K562 (cell line): Measurements from ENCODE around the gene SBK3. TPM values are rescaled to one million over a fixed set of nuclear protein-coding genes. Genes with fewer than 3 reads are reported as not detected.
A peak's percentile ranks its signal among the peaks of the same experiment; 100 is the strongest.

Experiments
- ARHGAP35 ChIP-seq: fragments of 450-650 bp; IDR thresholded peaks from 2 replicates; pipeline ENCODE4 v1.6.1; 2018; ENCODE audit not compliant: partially characterized antibody
- CBX2 ChIP-seq: fragments of 200-600 bp; sonication (generic); IDR thresholded peaks from one replicate; pipeline ENCODE4 v1.6.1; 2012; ENCODE audit warnings: mild to moderate bottlenecking, low read length, inconsistent platforms; ENCODE audit not compliant: insufficient read depth, poor library complexity, severe bottlenecking
- CC2D1A ChIP-seq: fragments of 450-650 bp; IDR thresholded peaks from 2 replicates; pipeline ENCODE4 v1.6.1; 2017; ENCODE audit warnings: mild to moderate bottlenecking
- CHD2 ChIP-seq: IDR thresholded peaks from 2 replicates; pipeline ENCODE4 v1.6.1; 2011; ENCODE audit warnings: low read depth, low read length
- CTBP1 ChIP-seq: fragments of 450-650 bp; IDR thresholded peaks from 2 replicates; pipeline ENCODE4 v1.6.1; 2016; ENCODE audit warnings: borderline replicate concordance
- EGR1 ChIP-seq: fragments of 450-650 bp; conservative IDR thresholded peaks from 2 replicates; pipeline ENCODE4 v1.6.1; 2017; ENCODE audit warnings: mild to moderate bottlenecking
- EP400 ChIP-seq: fragments of 450-650 bp; IDR thresholded peaks from 2 replicates; pipeline ENCODE4 v1.6.1; 2017; ENCODE audit warnings: antibody characterized with exemption, mild to moderate bottlenecking, moderate library complexity
- HCFC1 ChIP-seq: IDR thresholded peaks from 2 replicates; pipeline ENCODE4 v1.6.1; 2012; ENCODE audit warnings: low read depth, low read length, improper control_type of control experiment
- HDAC2 ChIP-seq: fragments of 450-650 bp; IDR thresholded peaks from 2 replicates; pipeline ENCODE4 v1.6.1; 2016; ENCODE audit warnings: mild to moderate bottlenecking
- KAT8 ChIP-seq: fragments of 450-650 bp; IDR thresholded peaks from 2 replicates; pipeline ENCODE4 v1.6.1; 2016; ENCODE audit warnings: low read depth, mild to moderate bottlenecking
- L3MBTL2 ChIP-seq: fragments of 450-650 bp; IDR thresholded peaks from 2 replicates; pipeline ENCODE4 v1.6.1; 2016; ENCODE audit warnings: mild to moderate bottlenecking, moderate library complexity
- MAFK ChIP-seq: IDR thresholded peaks from 2 replicates; pipeline ENCODE4 v1.6.1; 2011; ENCODE audit warnings: low read length, improper control_type of control experiment
- MTA3 ChIP-seq: fragments of 450-650 bp; formaldehyde crosslinking; IDR thresholded peaks from 2 replicates; pipeline ENCODE4 v1.6.1; 2017; ENCODE audit warnings: mild to moderate bottlenecking, borderline replicate concordance
- NFYB ChIP-seq: IDR thresholded peaks from 2 replicates; pipeline ENCODE4 v1.6.1; 2011; ENCODE audit warnings: mild to moderate bottlenecking, moderate library complexity; ENCODE audit not compliant: insufficient read length; ENCODE audit errors: extremely low read depth
- PHB ChIP-seq: fragments of 250-450 bp; sonication (Bioruptor Pico); IDR thresholded peaks from 2 replicates; pipeline ENCODE4 v1.5.0; 2021
- RB1 ChIP-seq: fragments of 450-650 bp; IDR thresholded peaks from 2 replicates; pipeline ENCODE4 v1.6.1; 2017; ENCODE audit warnings: low read depth, mild to moderate bottlenecking
- RHOXF2B ChIP-seq: fragments of 250-450 bp; sonication (Bioruptor Pico); conservative IDR thresholded peaks from 2 replicates; pipeline ENCODE4 v1.5.1; 2021
- RUNX1 ChIP-seq: sonication (generic); IDR thresholded peaks from 2 replicates; pipeline ENCODE4 v1.6.1; 2016; ENCODE audit warnings: antibody characterized with exemption, low read depth
- STAG1 ChIP-seq: sonication (generic); formaldehyde crosslinking; IDR thresholded peaks from 2 replicates; pipeline ENCODE4 v1.5.0; 2020; ENCODE audit warnings: missing genetic modification reagents, borderline replicate concordance
- TCFL5 ChIP-seq: fragments of 250-450 bp; sonication (Bioruptor Pico); conservative IDR thresholded peaks from 2 replicates; pipeline ENCODE4 v1.6.1; 2021; ENCODE audit warnings: mild to moderate bottlenecking, moderate library complexity, matching md5 sums
- TRIM28 ChIP-seq: fragments of 450-650 bp; IDR thresholded peaks from 2 replicates; pipeline ENCODE4 v1.6.1; 2017
- ZFX ChIP-seq: sonication (generic); formaldehyde crosslinking; IDR thresholded peaks from 2 replicates; pipeline ENCODE4 v1.8.0; 2022; ENCODE audit warnings: mild to moderate bottlenecking, missing genetic modification reagents, moderate library complexity
- ZNF507 ChIP-seq: conservative IDR thresholded peaks from 2 replicates; pipeline ENCODE4 v1.6.1; 2017; ENCODE audit warnings: missing genetic modification characterization, missing compliant biosample characterization
- polyA plus RNA-seq, 8 experiments: library from polyadenylated mRNA; depleted of rRNA in 4 of 8; stranded (reverse) in 5 of 8; unstranded in 3 of 8; fragments of >200 nt; fragmentation: Nextera tagmentation in 2 of 8; fragmentation: Illumina TruSeq in 1 of 8; extraction: Ambion mirVana in 2 of 8; extraction: Trizol in 1 of 8; gene quantifications; 2 replicates each; pipeline versions ENCODE4 v1.2.1 to v1.2.3, GENCODE V29; 2011 to 2014; ENCODE audit warnings: inconsistent platforms in 1 of 8, missing spikeins in 1 of 8
- total RNA-seq, 7 experiments: library from RNA; depleted of rRNA in 6 of 7; stranded (reverse); fragments of >200 nt in 6 of 7; fragmentation: Illumina TruSeq in 2 of 7; extraction: Trizol in 2 of 7; gene quantifications; 2 replicates each; pipeline versions ENCODE4 v1.2.1 to v1.2.3, GENCODE V29; 2011 to 2021; ENCODE audit warnings: low replicate concordance in 1 of 7
- TF ChIP-seq, protein P1 (sequence below): sonication (generic); formaldehyde crosslinking; IDR thresholded peaks from 2 replicates; pipeline ENCODE4 v1.5.0; 2020; ENCODE audit warnings: missing genetic modification reagents
- TF ChIP-seq, protein P2 (sequence below): sonication (generic); formaldehyde crosslinking; IDR thresholded peaks from 2 replicates; pipeline ENCODE4 v1.9.0; 2022; ENCODE audit warnings: mild to moderate bottlenecking, missing genetic modification reagents
- TF ChIP-seq, protein P3 (sequence below), 2 experiments: fragments of 450-650 bp; IDR thresholded peaks; 2 replicates each; pipeline ENCODE4 v1.6.1; 2016
- TF ChIP-seq, protein P4 (sequence below): sonication (generic); formaldehyde crosslinking; IDR thresholded peaks from 2 replicates; pipeline ENCODE4 v1.9.0; 2022; ENCODE audit warnings: mild to moderate bottlenecking, missing genetic modification reagents

SBK3 gene
- total and polyA plus RNA-seq, 9 of the 15 experiments (the other 6 are each of a cell fraction or from before 2014, with no cell fraction given) = 0.11 to 0.43 (median 0.13) TPM; not detected in 6

DNA sequence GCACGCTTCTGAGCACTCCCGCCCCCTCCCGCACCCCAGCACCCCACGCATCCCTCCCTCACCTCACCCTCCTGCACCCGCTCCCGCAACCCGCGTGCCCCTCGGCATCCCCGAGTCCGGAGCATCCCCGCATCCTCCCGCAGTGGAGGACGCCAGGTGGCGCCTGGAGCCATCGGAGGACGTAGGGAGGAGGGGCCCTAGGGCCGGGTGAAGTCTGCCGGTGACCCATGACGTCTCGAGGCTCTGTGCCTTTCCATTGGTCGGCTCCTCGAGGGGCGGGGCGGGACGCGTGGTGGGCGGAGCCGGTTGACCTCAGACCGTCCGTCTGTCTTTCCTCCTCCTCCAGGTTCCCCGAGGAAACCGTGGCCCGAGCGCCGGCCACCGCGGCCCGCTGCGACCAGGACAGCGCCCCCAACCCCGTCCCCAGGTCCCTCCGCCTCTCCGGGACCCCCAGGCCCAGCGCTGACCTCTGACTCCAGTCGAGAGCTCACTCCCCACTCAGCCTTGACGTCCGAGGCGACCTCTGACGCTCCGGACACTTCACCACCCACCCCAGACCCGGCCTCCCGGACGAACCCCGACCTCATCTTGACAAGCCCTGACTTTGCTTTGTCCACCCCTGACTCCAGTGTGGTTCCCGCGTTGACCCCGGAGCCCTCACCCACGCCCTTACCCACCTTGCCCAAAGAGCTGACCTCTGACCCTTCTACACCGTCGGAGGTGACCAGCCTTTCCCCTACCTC is 28.3 kb downstream of the SBK3 start (continued):
- TF ChIP-seq RB1 = peak; percentile 68; the same call in 1 of the 2 replicates
- TF ChIP-seq STAG1 (CRISPR knock-in tag) = peak; percentile 73; the same call in 1 of the 2 replicates
- TF ChIP-seq, protein P1, sequence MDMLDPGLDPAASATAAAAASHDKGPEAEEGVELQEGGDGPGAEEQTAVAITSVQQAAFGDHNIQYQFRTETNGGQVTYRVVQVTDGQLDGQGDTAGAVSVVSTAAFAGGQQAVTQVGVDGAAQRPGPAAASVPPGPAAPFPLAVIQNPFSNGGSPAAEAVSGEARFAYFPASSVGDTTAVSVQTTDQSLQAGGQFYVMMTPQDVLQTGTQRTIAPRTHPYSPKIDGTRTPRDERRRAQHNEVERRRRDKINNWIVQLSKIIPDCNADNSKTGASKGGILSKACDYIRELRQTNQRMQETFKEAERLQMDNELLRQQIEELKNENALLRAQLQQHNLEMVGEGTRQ (CRISPR knock-in tag) = no peak
- TF ChIP-seq MAFK = no peak
- TF ChIP-seq, protein P2, sequence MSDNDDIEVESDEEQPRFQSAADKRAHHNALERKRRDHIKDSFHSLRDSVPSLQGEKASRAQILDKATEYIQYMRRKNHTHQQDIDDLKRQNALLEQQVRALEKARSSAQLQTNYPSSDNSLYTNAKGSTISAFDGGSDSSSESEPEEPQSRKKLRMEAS (CRISPR knock-in tag) = peak; percentile 62
- TF ChIP-seq RUNX1 = no peak
- peak; percentile 88 for TF ChIP-seq EP400
- peak; percentile 97 for TF ChIP-seq NFYB
- peak; percentile 14; the same call in 1 of the 2 replicates for TF ChIP-seq EGR1
- TF ChIP-seq CTBP1 = peak; percentile 89
- TF ChIP-seq L3MBTL2 = peak; percentile 31; the same call in 1 of the 2 replicates
- TF ChIP-seq PHB (CRISPR knock-in tag) = no peak
- no peak for TF ChIP-seq TCFL5 (CRISPR knock-in tag)
- 0 out of 2 replicates have a peak, but pooled peaks have one; percentile 32 for TF ChIP-seq ZFX (CRISPR knock-in tag)
- peak; percentile 61 for TF ChIP-seq CHD2
- peak; percentile 47 for TF ChIP-seq HCFC1
- TF ChIP-seq, protein P3, sequence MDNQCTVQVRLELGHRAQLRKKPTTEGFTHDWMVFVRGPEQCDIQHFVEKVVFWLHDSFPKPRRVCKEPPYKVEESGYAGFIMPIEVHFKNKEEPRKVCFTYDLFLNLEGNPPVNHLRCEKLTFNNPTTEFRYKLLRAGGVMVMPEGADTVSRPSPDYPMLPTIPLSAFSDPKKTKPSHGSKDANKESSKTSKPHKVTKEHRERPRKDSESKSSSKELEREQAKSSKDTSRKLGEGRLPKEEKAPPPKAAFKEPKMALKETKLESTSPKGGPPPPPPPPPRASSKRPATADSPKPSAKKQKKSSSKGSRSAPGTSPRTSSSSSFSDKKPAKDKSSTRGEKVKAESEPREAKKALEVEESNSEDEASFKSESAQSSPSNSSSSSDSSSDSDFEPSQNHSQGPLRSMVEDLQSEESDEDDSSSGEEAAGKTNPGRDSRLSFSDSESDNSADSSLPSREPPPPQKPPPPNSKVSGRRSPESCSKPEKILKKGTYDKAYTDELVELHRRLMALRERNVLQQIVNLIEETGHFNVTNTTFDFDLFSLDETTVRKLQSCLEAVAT (IDR thresholded peaks at IDR 0.05) = peak in 1 of 2 experiments; percentile 15; a peak in 1 of 4 replicates
- peak; percentile 19; the same call in 1 of the 2 replicates for TF ChIP-seq MTA3
- TF ChIP-seq HDAC2 = no peak
- no peak for TF ChIP-seq KAT8
- no peak for TF ChIP-seq RHOXF2B (CRISPR knock-in tag)
- TF ChIP-seq, protein P4, sequence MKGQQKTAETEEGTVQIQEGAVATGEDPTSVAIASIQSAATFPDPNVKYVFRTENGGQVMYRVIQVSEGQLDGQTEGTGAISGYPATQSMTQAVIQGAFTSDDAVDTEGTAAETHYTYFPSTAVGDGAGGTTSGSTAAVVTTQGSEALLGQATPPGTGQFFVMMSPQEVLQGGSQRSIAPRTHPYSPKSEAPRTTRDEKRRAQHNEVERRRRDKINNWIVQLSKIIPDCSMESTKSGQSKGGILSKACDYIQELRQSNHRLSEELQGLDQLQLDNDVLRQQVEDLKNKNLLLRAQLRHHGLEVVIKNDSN (CRISPR knock-in tag) = peak; percentile 14; the same call in 1 of the 2 replicates
- TF ChIP-seq CC2D1A = peak; percentile 89
- TF ChIP-seq ARHGAP35 = no peak
- TF ChIP-seq ZNF507 (tag) = no peak
- no peak for TF ChIP-seq TRIM28
- no peak for TF ChIP-seq CBX2
